GM19238 (cell line): ENCODE results near the gene C1orf232.

Source experiments
- DNase-seq: peaks from one replicate; pipeline ENCODE4 v3.0.0; 2011; ENCODE audit warnings: low spot score; ENCODE audit not compliant: insufficient read length

The C1orf232 gene

DNA sequence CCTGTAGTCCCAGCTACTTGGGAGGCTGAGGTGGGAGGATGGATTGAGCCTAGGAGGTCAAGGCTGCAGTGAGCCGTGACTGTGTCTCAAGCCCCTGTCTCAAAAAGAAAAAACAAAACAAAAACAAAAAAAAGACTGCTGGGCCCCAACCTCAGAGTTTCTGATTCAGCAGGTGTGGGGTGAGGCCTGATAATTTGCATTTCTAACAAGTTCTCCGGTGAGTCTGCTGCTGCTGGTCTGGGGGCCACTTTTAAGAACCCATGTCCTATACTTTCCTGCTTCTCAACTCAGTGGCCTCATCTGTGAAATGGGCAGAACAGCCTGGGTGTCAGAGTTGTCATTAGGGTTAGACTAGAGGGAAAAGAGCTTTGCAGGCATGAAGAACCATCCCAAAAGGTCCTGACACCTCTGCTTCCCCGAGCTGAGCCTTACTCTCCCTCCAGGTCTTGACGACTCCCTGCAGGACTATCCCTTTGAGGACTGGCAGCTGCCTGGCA lies 11.3 kb upstream of the C1orf232 start:
- no peak for DNase-seq

DNA sequence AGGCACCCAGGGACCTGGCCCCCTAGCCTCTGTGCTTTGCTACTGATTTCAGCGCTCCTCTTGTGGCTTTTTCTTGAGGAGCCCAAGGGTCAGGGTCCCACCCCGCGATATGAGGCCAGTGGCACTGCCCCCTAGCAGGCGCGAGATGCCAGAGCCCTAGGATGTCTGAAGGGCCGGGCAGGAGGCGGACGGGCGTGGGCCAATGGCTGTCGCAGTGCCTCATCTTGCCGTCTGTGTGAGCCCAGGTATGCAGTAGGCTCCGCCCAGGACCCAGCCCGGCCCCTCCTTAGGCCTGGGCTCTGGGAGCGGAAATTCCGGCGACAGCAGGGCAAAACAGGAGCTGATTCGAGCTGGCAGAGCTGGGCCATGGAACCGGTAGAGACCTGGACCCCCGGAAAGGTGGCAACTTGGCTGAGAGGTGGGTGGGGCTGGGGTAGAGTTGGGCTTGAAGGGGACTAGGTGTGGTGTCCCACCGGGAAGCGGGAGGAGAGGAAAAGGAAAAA lies 8.5 kb upstream of the C1orf232 start, which contains the start of gene CNKSR1:
Gene CNKSR1 (plus strand): TSS at position 310 of the 503 bp plus-strand sequence. CDS start 57 bp downstream, at position 367.
- DNase-seq = no peak

DNA sequence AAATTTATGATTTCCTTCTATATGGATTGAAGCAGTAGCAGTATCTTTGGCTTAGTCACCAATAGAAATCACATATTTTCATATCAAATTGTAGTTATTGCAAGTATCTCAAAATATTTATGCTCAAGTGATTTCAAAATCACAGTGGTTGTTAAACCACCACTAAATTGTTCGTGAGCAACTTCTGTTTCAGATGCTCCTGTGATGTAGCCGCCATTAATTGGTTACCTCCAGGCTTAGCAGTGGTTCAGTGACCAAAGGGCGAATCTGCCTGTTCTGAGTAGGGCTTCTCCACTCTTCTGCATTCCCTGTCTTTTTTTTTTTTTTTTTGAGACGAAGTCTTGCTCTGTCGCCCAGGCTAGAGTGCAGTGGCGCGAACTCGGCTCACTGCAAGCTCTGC lies 6.6 kb upstream of the C1orf232 start:
- no peak for DNase-seq

DNA sequence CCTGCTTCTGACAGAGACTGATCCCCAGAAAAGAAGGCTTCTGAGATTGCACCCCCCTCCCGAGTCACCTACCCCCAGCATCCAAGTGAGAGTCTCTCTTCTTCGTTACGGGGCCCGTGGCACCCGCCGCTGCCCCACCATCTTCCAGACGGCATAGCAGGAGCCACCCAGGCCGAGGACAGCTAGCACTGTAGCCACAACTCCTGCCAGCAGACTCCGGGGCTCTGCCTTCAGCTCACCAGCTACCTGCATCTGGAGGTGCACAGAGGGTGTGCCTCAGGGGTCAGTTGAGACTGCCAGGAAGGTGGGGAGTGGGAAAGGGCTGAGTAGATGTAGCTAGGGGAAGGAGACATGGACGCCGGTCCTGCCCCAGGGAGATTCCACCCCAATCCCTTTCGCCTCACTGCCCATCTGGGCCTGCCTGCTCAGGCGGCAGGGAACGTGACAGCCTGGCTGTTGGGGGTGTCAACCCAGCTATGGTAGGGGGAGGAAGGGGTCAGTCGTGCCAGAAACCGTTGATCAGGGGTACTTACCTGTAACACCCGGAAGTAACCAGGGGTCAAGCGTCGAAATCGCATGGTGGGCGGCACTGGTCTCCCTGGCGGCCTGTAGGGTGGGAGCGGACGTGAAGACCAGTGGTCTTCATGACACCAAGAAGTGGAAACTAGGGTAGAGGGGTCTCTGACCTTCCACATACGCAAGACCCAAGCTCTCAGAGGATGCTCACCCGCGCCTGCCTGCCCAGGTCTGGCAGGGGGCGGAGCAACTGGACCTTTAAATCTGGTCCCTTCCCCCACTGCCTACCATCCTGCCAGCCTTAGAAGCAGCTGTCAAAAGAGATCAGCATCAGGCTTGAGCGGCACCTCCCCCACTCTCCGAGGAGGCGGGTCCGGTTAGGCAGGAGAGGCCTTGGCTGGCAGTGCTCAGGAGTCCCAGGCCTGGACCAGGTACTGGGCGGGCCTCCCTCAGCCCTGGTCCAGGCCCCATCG lies 2.6 kb upstream of the C1orf232 start, which contains the start of gene ZNF593OS:
Gene ZNF593OS (minus strand): TSS at position 749 of the 989 bp plus-strand sequence. CDS start 171 bp downstream, at position 578.
- no peak for DNase-seq

DNA sequence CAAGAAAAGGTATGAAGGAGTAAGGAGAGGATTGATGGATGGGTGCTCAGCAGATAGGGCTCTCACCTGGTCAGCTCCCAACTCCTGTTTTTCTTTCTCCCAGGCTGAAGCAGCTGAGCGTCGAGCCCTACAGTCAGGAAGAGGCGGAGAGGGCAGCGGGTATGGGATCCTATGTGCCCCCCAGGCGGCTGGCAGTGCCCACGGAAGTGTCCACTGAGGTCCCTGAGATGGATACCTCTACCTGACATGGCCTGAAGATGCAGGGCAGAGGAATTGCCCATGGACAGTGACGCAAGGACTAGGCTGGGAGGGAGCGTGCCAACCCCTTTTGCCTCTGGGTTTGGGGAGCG lies 1.7 kb upstream of the C1orf232 start:
- DNase-seq = no peak

DNA sequence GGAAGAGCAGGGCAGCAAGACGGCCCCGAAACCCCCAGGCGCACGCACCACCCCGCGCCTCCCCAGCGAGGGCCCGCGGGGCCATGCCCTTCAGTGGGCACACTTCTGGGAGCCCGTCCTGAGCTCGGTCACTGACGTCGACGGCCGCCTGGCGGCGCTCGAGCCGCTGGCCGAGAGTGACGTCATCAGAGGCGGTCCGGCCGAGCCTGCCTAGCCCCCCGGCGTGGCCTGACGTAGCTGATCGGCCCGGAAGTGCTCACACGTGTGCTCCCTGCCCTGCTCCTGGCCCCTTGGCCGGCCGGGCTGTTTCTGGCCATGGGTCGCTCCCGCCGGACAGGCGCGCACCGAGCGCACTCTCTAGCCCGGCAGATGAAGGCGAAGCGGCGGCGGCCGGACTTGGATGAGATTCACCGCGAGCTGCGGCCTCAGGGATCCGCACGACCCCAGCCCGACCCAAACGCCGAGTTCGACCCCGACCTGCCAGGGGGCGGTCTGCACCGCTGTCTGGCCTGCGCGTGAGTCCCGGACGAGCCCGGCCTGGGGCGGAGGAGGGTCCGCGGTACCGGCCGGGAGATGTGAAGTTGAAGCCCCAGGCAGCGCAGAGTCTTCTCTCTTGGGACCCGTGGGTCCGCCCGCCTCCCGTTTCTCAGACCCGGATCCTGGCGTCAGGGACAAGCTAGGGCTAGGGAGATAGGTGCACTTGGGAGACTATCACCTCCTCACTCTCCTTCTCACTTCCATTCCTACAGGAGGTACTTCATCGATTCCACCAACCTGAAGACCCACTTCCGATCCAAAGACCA lies 1.1 kb upstream of the C1orf232 start, which contains the start of gene ZNF593:
Gene ZNF593 (plus strand): TSS at position 240 of the 803 bp plus-strand sequence. CDS start 76 bp downstream, at position 316.
- peak; percentile 100 for DNase-seq

DNA sequence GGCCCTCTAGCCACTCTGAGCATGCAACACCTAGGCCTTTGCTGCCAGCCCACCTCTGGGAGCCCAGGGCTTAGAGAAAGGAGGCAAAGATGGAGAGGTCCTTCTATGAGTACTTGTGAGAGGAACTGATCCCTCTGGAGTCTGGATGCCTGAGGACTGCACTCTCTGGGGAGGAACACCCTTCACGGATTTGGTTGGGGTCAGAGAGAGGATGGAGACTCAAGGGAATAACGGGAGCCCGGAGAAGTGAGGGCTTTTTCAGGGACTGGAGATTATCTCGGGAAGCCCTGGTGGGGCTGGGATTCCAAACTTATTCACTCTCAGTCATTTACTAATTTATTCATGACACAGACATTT lies 413 bp upstream of the C1orf232 start:
- DNase-seq = no peak

DNA sequence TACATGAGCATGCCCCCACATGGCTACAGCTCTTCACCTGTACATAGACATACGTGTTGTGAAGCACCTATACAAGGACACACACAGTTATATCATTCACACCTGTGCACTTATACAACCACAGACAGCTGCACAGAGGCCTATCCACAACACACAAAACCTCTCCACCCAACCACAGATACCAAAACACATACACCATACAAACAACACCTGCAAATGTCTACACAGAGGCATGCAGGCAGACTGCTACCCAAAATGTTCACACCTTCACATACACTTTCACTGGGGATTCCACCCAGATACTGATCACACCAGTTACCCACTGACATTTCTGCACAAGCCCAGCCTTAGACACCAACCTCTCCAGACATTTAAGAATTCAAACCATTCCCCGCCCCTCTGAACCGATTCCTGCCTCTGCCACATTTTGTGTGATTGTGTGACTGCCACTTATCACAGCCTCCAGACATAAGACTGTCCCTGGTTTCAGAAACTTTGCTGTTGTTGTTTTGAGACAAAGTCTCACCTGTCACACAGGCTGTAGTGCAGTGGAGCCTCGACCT lies 2.0 kb downstream of the C1orf232 start:
- no peak for DNase-seq

DNA sequence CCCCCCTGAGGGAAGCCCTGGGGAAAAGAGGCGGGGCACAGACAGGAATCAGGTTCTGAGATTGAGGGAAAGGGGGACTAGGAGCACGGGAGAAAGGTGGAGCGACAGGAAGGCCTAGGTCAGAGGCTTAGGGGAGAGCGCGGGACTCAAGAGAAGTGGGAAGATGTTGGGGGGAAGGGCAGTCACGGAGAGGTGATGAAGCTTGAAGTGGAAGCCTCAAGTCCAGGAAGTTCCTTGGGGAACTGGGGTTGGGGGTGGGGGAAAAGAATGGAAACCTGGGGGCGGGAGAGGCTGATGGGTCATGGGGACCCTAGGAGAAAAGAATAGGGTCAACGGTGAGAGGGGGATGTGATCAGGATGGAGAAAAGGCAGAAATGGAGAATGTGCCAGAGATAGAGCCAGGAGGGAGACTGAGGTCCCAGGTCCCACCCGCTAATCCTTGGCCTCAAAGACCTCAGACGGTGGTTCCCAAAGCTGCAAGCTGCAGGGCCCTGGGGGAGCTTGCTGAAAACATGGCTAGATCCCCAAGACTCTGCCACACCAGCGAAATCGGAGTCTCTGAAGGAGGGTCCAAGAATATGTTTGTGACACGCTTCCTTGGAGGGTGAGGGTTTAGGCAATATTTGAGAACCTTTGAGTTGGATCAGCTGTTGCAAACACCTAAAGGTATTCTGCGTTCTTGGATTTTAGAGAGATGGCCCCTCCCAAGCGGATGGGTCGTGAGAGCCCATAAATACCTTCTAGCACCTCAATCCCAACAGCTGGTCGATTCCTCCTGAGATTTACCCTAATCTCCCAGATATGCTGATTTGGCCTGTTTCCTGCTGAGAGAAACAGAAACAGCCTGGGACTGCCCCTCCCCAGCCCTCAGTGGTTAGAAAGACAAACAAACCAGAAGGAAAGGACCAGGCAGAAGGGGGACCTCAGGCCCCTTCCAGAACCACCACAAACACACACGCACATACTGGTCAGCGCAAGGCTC lies 3.6 kb downstream of the C1orf232 start:
- DNase-seq = no peak

DNA sequence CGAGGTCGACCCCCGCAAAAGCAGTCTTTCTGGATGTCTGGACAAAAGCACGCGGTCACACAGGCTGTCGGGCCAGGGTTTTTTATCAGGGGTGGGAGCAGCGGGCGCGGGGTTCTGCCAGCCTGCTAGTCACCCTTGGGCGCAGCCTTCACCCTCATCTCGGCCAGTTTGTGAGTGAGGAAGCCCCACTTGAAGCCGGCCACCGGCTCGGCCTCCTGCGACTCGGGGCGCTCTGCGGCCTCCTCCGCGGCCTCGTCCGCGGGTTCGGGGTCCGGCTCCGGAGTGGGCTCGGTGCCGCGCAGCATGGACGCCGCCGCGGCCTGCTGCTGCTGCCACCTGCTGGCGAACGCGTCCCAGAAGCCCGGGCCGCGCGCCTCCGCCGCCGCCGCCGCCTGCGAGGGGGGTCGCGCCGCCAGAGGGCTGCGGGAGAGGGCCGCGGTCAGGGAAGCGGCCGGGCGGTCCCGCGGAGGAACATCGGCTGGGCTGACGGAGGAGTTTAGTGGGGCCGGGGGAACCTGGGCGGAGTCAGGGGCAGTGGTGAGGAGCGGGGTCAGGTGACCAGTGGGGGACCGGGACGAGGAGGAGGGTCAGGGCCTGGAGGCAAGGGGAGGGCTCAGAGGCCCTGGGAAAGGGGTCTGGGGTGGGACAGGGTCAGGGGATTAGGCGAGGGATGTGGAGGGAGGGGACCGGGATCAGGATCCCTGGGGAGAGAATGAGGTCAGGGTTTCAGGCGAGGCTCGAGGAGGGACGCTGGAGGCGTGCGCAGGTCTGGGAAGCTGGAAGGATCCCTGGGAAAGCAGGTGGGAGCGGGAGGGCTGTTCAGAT lies 4.5 kb downstream of the C1orf232 start:
- DNase-seq = peak; percentile 49

DNA sequence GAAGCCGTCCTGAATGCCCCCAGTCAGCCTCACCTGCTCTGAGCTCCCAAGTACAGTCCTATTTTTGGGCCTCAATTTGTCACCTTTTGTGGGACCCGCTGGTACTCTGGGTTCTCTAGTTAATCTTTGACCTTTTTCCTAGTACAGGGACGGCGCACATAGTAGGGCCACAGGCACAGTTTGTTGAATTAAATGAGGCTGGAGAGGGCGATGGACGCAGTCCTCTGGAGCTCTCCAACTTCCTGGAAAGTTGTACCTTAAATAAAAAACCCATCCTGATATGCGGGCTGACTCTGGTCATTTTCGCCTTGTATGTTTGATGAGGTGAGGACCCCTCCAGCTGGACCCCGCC lies 5.1 kb downstream of the C1orf232 start:
- DNase-seq = no peak

DNA sequence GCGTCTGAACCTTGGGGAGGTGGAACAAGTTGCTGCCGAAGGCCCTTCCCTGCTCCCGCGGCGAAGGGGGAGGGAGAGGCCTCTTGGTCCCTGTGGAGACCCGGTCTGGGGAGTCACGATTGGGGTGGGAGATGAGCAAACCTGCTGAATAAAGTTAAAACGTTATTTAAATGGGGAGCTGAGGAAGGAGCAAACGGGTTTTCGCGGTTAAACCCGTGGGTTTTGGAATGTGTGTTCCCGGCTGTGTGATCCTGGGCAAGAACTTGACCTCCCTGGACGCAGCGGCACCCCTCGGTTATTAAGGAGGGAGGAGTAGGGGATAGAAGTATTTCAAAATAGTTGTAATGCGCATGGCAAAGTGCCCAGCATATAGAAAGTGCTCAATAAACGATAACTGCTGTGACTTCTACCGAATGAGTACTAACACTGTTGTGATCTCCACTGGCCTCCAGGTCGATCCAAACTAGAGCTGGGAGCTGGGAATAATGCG lies 6.5 kb downstream of the C1orf232 start:
- DNase-seq = no peak

DNA sequence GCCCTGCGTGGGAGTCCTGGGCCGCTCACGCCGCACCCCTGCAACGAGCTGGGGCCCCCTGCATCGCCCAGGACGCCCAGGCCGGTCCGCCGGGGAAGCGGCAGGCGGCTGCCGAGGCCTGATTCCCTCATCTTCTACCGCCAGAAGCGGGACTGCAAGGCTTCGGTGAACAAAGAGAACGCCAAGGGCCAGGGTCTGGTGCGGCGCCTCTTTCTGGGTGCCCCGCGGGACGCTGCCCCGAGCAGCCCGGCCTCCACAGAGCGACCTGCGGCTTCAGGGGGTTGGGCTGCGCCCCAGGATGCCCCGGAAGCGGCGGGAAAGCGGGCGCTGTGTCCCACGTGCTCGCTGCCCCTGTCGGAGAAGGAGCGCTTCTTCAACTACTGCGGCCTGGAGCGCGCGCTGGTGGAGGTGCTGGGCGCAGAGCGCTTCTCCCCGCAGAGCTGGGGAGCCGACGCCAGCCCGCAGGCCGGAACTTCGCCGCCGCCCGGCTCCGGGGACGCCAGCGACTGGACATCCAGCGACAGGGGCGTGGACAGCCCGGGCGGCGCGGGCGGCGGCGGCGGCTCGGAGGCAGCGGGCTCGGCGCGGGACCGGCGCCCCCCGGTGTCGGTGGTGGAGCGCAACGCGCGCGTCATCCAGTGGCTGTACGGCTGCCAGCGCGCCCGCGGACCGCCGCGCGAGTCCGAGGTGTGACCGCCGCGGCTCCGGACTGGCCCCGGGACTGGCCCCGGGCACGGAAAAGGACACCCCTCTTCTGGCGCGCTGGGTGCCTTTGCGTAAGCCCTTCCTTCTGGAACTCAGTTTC lies 7.1 kb downstream of the C1orf232 start:
- DNase-seq = no peak

DNA sequence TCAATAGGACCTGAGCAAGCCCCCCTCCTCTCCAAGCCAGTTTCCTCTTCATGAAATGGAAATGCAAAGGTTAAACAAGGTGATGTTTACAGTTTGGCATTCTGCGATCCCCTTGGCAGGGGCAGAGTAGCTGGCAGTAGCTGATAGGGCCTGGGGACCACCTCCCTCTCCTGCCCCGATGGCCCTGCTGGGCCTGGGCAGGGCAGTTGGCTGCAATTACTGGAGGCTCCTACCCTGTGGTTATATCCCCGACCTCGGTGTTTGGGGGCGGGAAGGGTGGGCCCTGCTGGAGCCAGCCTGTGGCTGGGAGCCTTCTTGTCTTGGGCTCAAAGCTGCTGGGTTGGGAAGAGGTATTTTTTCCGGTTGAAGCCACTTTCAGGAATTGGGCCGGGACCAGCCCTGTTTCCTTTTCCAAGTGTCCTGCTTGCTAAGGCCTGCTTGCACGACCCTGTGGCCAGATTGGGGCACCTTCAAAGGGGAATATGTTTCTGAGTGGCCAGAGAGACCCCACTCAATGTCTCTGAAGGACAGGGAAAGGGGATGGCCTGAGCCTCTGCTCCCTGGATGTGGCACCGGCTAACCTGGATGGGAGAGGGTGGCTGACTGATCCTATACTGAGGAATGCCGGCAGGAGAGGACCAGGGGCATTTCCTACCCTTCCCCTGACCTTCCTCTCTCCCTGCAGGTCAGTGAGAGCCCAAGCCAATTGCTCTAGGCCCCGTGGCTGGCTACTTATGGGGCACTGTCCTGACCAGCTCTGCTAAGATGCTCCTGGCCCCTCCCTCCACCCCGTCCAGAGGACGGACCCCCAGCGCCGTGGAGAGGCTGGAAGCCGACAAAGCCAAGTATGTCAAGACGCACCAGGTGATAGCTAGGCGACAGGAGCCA lies 8.0 kb downstream of the C1orf232 start:
- DNase-seq = no peak

DNA sequence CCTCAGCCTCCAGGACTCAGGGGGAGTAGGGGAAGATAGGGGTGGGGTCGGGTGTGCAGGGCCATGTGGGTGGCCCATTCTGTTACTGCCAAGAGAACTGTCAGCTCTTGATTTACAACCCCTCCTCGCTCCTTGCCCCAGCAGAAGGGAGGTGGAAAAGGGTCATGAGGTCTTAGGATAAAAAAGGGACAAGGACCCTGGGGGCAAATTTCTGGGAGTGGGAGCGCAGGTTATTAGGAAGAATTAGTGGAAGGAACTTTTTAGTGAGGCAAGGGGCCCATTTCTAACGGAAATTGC lies 9.1 kb downstream of the C1orf232 start:
- no peak for DNase-seq

DNA sequence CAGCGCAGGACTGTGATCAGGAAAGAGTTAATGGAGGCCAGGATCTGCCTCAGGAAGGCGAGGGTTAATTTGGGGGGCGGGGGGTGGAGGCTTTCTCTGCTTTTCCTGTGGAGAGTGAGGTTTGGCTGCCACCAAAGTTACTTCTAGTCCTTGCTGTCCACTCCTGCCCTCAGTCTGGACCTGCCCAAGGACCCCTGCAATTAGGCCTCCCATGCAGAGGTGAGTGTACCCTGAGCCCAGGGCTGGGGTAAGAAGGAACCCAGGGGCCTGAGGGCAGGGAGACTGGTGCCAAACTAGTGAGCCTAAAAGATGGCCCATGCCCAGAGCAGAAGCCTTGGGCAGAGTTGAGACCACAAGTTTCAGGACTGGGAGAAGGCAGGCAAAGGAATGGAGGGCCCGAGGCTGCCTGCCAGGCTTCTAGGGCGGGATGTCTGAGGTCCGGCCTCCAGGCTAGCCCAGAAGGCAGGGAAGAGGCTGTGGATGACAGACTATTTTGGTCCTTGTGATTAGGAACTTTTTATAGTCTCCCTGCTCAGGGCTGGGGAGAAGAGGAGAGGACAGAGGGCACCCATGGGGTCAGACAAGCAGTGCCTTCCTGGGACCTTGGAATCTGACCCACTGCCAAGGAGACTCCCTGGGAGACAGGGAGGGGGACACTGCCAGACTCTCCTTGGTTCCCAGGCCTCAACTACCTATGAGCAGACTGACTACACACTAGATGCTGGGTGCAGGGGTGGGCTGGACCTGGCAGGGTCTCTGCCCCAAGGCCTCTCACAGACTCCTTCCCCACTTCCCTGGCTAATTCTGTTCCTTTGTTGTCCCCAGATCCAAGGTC lies 9.6 kb downstream of the C1orf232 start, which contains the start of gene FAM110D:
Gene FAM110D (plus strand): TSS at position 172 of the 835 bp plus-strand sequence. CDS start 2,213 bp downstream, outside the sequence.
- DNase-seq = no peak
